Left ventricle myocardium inferior (tissue), 1 donor: ENCODE data around the gene CALN1. TPM values are rescaled to one million over a fixed set of nuclear protein-coding genes. Genes with fewer than 3 reads are reported as not detected.

Experiments used
- DNase-seq: peaks from one replicate; pipeline ENCODE4 v3.0.0-alpha.2; 2020
- H3K27ac ChIP-seq: fragments of 200-600 bp; replicated peaks from 2 replicates; pipeline ENCODE4 v1.8.0; 2021
- H3K27me3 ChIP-seq: fragments of 200-600 bp; 2 replicates; pipeline ENCODE4 v1.8.0; 2021; ENCODE audit warnings: low read depth
- H3K36me3 ChIP-seq: fragments of 200-600 bp; 2 replicates; pipeline ENCODE4 v1.8.0; 2021
- H3K4me1 ChIP-seq: fragments of 200-600 bp; 2 replicates; pipeline ENCODE4 v1.8.0; 2021
- H3K4me3 ChIP-seq: fragments of 200-600 bp; 2 replicates; pipeline ENCODE4 v1.8.0; 2021; ENCODE audit warnings: mild to moderate bottlenecking, moderate library complexity
- H3K9me3 ChIP-seq: fragments of 200-600 bp; replicated peaks from 2 replicates; pipeline ENCODE4 v1.8.0; 2021
- CTCF ChIP-seq: fragments of 200-600 bp; IDR thresholded peaks from 2 replicates; pipeline ENCODE4 v1.8.0; 2021; ENCODE audit warnings: antibody characterized with exemption, mild to moderate bottlenecking, borderline replicate concordance
- intact Hi-C: fragments of 100-400 bp; cut with micrococcal nuclease; formaldehyde crosslinking; loops from one replicate; pipeline ENCODE4 v1.11.0; 2022
- total RNA-seq: library from RNA; stranded (reverse); fragmentation: NEBNext Ultra II Directional; extraction: Animal tissue kit (Norgen Biotek cat#: 25700); gene quantifications from one replicate; pipeline ENCODE4 v1.2.1, GENCODE V29; 2021
- donor health status: DM: no; HTN: yes; CAD: no; lungs with severe emphysema.

The CALN1 gene
- total RNA-seq, 1 donor from 2014 or later: not detected

- Histone ChIP-seq H3K4me1 (peaks cover 19% of the 10 kb centered on the region), H3K36me3 (no peaks in the 10 kb centered on the region), H3K27me3 (peaks cover 93% of the 10 kb centered on the region), H3K27ac (no peak overlapping the region), H3K4me3 (peak overlapping the region; percentile 53), H3K9me3 (peaks cover 8% of the 10 kb centered on the region)
- TF ChIP-seq CTCF: no peak
- no peak for DNase-seq
- intact Hi-C loops: no loop called here
These were observed 75.3 kb downstream of the CALN1 start for GRCh38 chr7:72336632-72337389.

DNA sequence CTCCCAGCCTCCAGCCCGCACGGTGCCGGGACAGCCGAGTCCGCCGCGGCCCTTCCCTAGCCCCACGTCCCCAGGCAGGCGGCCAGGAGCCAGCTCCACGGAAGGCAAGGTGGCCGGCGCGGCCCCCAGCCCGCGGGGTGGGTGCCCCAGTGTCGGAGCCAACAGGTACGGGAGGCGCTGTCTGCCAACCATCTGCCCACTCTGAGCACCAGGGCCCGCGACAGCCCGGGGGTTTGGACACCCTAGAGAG is 75.8 kb downstream of the CALN1 start:
- intact Hi-C loops: no loop called here
- H3K27ac ChIP-seq: no peak overlapping the region
- peaks cover 19% of the 10 kb centered on the region for H3K4me1 ChIP-seq
- H3K27me3 ChIP-seq: peaks cover 98% of the 10 kb centered on the region
- H3K36me3 ChIP-seq: no peaks in the 10 kb centered on the region
- no peak for DNase-seq
- H3K9me3 ChIP-seq: peaks cover 13% of the 10 kb centered on the region
- no peak for TF ChIP-seq CTCF
- peak overlapping the region; percentile 53 for H3K4me3 ChIP-seq

- intact Hi-C loops: no loop called here
- DNase-seq: no peak
- Histone ChIP-seq H3K36me3 (no peaks in the 10 kb centered on the region), H3K27me3 (peaks cover 98% of the 10 kb centered on the region), H3K4me3 (peak overlapping the region; percentile 53), H3K4me1 (peaks cover 19% of the 10 kb centered on the region), H3K9me3 (peaks cover 15% of the 10 kb centered on the region), H3K27ac (no peak overlapping the region)
- TF ChIP-seq CTCF: no peak
These were observed 76.4 kb downstream of the CALN1 start for GRCh38 chr7:72335561-72336381.

GRCh38 chr7:72334698-72335097 is 77.4 kb downstream of the CALN1 start:
- intact Hi-C loops: no loop called here
- H3K9me3 ChIP-seq: peaks cover 15% of the 10 kb centered on the region
- H3K4me1 ChIP-seq: peaks cover 19% of the 10 kb centered on the region
- no peak overlapping the region for H3K4me3 ChIP-seq
- peaks cover 91% of the 10 kb centered on the region for H3K27me3 ChIP-seq
- no peaks in the 10 kb centered on the region for H3K36me3 ChIP-seq
- TF ChIP-seq CTCF: no peak
- H3K27ac ChIP-seq: no peak overlapping the region
- DNase-seq: no peak

- DNase-seq: no peak
- TF ChIP-seq CTCF: peak; percentile 8
- no peaks in the 10 kb centered on the region for H3K36me3 ChIP-seq
- peaks cover 15% of the 10 kb centered on the region for H3K9me3 ChIP-seq
- H3K4me3 ChIP-seq: no peak overlapping the region
- no peak overlapping the region for H3K27ac ChIP-seq
- peaks cover 89% of the 10 kb centered on the region for H3K27me3 ChIP-seq
- intact Hi-C loops: no loop called here
- peaks cover 19% of the 10 kb centered on the region for H3K4me1 ChIP-seq
These were observed 78.1 kb downstream of the CALN1 start for GRCh38 chr7:72334066-72334465.
